ENCODE data around the gene RPS17.

The RPS17 gene

DNA sequence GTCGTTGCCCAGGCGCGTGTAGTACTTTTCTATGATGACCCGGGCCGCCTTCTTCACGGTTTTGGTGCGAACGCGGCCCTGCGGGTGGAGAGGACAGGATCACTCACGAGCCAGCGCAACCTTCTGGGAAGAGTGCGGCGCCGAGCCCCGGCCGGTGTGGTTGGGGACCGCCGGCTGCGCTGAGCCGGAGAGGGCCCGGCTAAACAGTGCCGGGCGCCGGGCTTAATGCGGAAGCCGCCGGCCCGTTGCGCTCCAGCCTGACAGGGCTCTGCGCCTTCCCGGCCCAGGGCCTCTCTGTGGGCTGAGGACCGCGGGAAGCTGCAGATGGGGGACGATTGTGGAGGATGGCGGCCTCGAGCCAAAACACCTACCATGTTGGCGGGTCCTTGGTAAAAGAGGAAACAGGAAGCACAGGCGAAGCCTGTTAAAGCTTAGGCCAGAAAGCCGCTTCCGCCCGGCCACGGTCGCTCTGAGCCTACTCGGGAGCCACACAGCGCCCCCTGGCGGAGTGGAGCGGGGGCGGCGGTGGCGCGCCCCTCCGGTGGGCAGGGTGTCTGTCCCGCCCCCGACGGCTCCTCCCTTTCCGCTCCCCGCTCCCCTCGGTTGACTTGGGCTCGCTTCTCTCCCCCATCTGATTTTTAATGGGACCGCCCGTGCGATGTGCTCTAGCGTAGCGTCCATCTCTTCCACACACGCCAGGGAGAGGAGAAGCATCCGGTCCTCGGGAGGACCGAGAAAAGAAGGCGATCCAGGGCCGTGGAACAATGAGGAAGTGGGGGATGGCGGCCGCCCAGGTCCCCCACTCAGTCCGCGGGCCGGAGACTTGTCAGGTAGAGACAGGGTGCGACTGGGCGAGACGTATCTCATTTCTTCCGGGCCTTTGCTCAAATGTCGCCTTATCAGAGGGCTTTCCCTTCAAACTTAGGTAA lies at the start of gene RPS17:
Gene RPS17, minus strand, starts transcription at position 403 of the 929 bp plus-strand sequence. Its CDS starts 29 bp downstream, at position 374.
- peak; percentile 99 for DNase-seq (ENCODE audit: low spot score)
- in situ Hi-C loops (cut with MboI; ENCODE audit: low pct_unique_long_range_greater_than_20kb, low sequenced_read_pairs, unreplicated experiment) = loop anchor here (25.0 kb wide), 2 partner anchors 278 to 297 kb away; partner anchors contain the start of genes EFL1 and SAXO2
- TF ChIP-seq, protein P1, sequence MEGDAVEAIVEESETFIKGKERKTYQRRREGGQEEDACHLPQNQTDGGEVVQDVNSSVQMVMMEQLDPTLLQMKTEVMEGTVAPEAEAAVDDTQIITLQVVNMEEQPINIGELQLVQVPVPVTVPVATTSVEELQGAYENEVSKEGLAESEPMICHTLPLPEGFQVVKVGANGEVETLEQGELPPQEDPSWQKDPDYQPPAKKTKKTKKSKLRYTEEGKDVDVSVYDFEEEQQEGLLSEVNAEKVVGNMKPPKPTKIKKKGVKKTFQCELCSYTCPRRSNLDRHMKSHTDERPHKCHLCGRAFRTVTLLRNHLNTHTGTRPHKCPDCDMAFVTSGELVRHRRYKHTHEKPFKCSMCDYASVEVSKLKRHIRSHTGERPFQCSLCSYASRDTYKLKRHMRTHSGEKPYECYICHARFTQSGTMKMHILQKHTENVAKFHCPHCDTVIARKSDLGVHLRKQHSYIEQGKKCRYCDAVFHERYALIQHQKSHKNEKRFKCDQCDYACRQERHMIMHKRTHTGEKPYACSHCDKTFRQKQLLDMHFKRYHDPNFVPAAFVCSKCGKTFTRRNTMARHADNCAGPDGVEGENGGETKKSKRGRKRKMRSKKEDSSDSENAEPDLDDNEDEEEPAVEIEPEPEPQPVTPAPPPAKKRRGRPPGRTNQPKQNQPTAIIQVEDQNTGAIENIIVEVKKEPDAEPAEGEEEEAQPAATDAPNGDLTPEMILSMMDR (IDR thresholded peaks at IDR 0.05; ENCODE audit: extremely low read depth, insufficient read depth, missing control alignments) = peak; percentile 94

DNA sequence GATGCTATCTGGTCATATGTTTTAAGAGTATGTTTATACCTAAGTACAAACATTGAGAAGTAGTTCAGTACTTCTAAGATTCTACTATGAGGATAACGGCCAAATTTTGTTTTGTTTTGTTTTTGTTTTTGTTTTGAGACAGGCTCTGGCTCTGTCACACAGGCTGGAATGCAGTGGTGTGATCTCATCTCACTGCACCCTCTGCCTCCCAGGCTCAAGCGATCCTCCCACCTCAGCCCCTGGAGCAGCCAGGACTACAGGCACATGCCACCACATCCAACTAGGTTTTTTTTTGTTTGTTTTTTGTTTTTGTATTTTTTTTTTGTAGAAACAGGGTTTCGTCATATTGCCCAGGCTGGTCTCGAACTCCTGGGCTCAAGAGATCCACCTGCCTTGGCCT lies 47.5 kb upstream of the RPS17 start:
- no peak for DNase-seq (ENCODE audit: low spot score)
- TF ChIP-seq, protein P1 (IDR thresholded peaks at IDR 0.05; ENCODE audit: extremely low read depth, insufficient read depth, missing control alignments) = no peak
- in situ Hi-C loops (cut with MboI; ENCODE audit: low pct_unique_long_range_greater_than_20kb, low sequenced_read_pairs, unreplicated experiment) = no loop called here

DNA sequence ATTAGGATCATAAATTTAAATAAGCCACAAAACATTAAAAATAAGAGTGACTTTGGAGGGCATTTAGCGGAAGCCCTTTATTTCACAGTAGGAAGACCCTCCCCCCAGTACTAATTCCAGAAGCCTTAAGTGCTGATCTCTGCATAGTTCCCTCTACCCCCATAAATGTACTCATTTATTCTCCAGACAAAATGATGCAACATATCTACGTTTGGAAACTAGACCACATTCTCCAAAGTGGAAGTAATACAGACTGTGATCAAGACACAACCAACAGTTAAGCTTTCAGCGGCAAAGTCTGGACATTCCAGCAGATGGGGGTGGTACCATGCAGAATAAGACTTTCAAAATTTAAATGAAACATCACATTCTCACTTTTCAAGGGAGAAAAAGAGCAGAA lies 44.8 kb upstream of the RPS17 start:
- TF ChIP-seq, protein P1 (IDR thresholded peaks at IDR 0.05; ENCODE audit: extremely low read depth, insufficient read depth, missing control alignments) = no peak
- in situ Hi-C loops (cut with MboI; ENCODE audit: low pct_unique_long_range_greater_than_20kb, low sequenced_read_pairs, unreplicated experiment) = no loop called here
- no peak for DNase-seq (ENCODE audit: low spot score)

DNA sequence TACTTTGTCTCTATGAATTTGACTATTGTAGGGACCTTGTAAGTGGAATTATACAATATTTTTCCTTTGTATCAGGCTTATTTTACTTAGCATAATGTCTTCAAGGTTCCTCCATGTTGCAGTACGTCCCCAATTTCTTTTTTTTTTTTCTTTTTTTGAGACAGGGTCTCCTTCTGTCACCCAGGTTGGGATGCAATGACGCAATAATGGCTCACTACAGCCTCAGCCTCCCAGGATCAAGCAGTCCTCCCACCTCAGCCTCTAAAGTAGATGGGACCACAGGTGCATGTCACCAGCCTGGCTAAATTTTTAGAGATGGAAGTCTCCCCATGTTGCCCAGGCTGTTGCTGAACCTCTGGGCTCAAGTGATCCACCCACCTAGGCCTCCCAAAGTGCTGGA lies 40.5 kb upstream of the RPS17 start:
- TF ChIP-seq, protein P1 (IDR thresholded peaks at IDR 0.05; ENCODE audit: extremely low read depth, insufficient read depth, missing control alignments) = no peak
- DNase-seq (ENCODE audit: low spot score) = no peak
- in situ Hi-C loops (cut with MboI; ENCODE audit: low pct_unique_long_range_greater_than_20kb, low sequenced_read_pairs, unreplicated experiment) = no loop called here

DNA sequence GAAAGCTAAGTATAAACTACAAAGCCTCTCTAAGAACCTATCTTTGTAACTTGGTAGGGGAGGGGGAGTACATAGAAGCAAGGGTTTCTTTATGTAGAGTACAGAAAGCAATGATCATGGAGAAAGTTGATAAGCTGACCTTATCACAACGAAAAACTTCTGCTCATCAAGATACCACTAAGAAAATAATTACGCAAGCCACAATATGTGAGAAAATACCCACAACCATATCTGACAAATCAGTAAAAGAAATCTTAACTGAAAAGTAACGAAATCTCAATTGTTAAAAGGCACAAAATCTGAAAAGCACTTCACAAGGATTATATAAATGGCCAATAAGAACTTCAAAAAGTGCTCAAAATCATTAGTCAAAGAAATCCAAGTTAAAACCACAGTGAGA lies 35.1 kb upstream of the RPS17 start:
- TF ChIP-seq, protein P1 (IDR thresholded peaks at IDR 0.05; ENCODE audit: extremely low read depth, insufficient read depth, missing control alignments) = no peak
- no peak for DNase-seq (ENCODE audit: low spot score)
- in situ Hi-C loops (cut with MboI; ENCODE audit: low pct_unique_long_range_greater_than_20kb, low sequenced_read_pairs, unreplicated experiment) = no loop called here

DNA sequence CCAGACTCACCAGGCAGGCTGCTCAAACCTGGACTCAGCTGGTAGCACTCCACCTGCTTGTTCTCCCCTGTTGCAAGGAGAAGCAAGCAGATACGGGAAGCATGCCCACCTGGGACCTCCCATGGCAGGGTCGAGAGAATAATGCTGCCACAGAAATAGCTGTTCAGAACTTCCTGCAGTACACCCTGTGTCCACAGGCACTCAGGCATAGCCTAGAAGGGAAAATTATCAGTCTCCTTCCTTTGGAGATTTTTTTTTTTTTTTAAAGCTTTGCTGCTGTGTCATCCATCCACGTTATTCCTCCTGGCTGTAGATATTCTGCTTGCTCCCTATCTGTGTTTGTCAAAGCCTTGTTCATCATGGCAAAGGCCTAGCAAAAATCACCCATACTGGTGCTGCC lies 32.7 kb upstream of the RPS17 start:
- in situ Hi-C loops (cut with MboI; ENCODE audit: low pct_unique_long_range_greater_than_20kb, low sequenced_read_pairs, unreplicated experiment) = loop anchor here (25.0 kb wide), 1 partner anchor 389 kb away; the partner anchor contains the start of gene HOMER2
- DNase-seq (ENCODE audit: low spot score) = no peak
- TF ChIP-seq, protein P1 (IDR thresholded peaks at IDR 0.05; ENCODE audit: extremely low read depth, insufficient read depth, missing control alignments) = no peak

All from GM13977 (cell line).